Hepatocyte (in vitro differentiated cells): ENCODE measurements around the gene CYP4F8.

Experiments used
- EZH2 ChIP-seq: fragments of 200-600 bp; sonication (generic); IDR thresholded peaks from 2 replicates; pipeline ENCODE4 v1.6.1; 2016; ENCODE audit warnings: antibody characterized with exemption, mild to moderate bottlenecking, borderline replicate concordance
- EZH2phosphoT487 ChIP-seq: fragments of 200-600 bp; sonication (generic); IDR thresholded peaks from one replicate; pipeline ENCODE4 v1.6.1; 2018; ENCODE audit warnings: antibody characterized with exemption, mild to moderate bottlenecking, low read depth, moderate library complexity; ENCODE audit not compliant: unreplicated experiment, severe bottlenecking
- TF ChIP-seq, protein P1 (sequence below): fragments of 200-600 bp; sonication (generic); IDR thresholded peaks from 2 replicates; pipeline ENCODE4 v1.5.1; 2016; ENCODE audit warnings: antibody characterized with exemption, mild to moderate bottlenecking; ENCODE audit not compliant: poor library complexity

DNA sequence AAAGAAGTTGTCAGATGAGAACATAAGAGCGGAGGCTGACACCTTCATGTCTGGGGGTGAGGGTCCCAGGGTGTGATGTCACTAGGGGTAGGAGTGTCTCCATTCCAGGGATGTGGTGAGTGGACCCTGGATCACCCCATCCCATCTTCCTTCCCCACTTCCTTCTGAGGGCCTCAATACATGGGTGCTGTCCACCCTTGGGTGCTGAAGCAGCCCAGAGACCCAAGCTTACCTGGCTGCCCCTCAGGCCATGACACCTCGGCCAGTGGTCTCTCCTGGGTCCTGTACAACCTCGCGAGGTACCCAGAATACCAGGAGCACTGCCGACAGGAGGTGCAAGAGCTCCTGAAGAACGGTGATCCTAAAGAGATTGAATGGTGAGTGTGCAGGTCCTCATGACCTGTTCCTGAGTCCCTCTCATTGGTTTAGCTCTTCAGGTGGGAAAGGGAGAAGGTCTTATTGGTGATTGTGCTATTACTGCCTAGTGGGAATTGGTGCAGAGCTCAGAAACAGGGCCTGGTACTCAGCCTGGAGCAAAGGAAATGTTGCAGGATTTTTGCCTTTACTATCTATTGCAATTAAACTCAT, 37.7 kb upstream of the CYP4F8 start:
- TF ChIP-seq, protein P1, sequence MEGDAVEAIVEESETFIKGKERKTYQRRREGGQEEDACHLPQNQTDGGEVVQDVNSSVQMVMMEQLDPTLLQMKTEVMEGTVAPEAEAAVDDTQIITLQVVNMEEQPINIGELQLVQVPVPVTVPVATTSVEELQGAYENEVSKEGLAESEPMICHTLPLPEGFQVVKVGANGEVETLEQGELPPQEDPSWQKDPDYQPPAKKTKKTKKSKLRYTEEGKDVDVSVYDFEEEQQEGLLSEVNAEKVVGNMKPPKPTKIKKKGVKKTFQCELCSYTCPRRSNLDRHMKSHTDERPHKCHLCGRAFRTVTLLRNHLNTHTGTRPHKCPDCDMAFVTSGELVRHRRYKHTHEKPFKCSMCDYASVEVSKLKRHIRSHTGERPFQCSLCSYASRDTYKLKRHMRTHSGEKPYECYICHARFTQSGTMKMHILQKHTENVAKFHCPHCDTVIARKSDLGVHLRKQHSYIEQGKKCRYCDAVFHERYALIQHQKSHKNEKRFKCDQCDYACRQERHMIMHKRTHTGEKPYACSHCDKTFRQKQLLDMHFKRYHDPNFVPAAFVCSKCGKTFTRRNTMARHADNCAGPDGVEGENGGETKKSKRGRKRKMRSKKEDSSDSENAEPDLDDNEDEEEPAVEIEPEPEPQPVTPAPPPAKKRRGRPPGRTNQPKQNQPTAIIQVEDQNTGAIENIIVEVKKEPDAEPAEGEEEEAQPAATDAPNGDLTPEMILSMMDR, result no peak
- TF ChIP-seq EZH2, result no peak
- no peak for TF ChIP-seq EZH2phosphoT487
